ENCODE measurements around the gene UCN. TPM values are rescaled to one million over a fixed set of nuclear protein-coding genes. Genes with fewer than 3 reads are reported as not detected.
A peak's percentile ranks its signal among the peaks of the same experiment; 100 is the strongest.

The UCN gene
- total and polyA plus RNA-seq, 2 donors (not counting 3 experiments of a cell fraction or from before 2014, with no cell fraction given) = 0.75 to 1.2 TPM

- Histone ChIP-seq H3K27ac (ENCODE audit: insufficient read depth, low read depth, low read length) (no peak overlapping the region), H2AFZ (ENCODE audit: low read depth, low read length) (no peak overlapping the region), H3K27me3 (ENCODE audit: control insufficient read depth in 2 of 2, insufficient read depth in 2 of 2, low read length in 2 of 2) (peaks cover 25 to 41% of the 10 kb centered on the region in 2 experiments), H3K36me3 (ENCODE audit: control insufficient read depth in 2 of 2, extremely low read depth in 1 of 2, insufficient read depth in 2 of 2, low read length in 2 of 2) (no peaks in the 10 kb centered on the region), H3K4me1 (ENCODE audit: control insufficient read depth, extremely low read depth, insufficient read depth, low read length) (peaks cover 8% of the 10 kb centered on the region), H3K9me1 (replicated peaks; ENCODE audit: control insufficient read depth, extremely low read depth, insufficient read depth, low read length) (no peaks in the 10 kb centered on the region), H4K20me1 (replicated peaks; ENCODE audit: control insufficient read depth, extremely low read depth, insufficient read depth, low read length) (no peaks in the 10 kb centered on the region), H3K9ac (replicated peaks; ENCODE audit: extremely low read depth, insufficient read depth, low read length) (no peak overlapping the region), H3K9me3 (replicated peaks; ENCODE audit: control insufficient read depth, insufficient read depth, low read length) (no peaks in the 10 kb centered on the region), H3K4me2 (ENCODE audit: insufficient read depth, low read length) (no peak overlapping the region), H3K79me2 (ENCODE audit: control insufficient read depth, insufficient read depth, low read length) (no peaks in the 10 kb centered on the region), H3K4me3 (replicated peaks in 1 of 3; ENCODE audit: insufficient read depth in 1 of 3, low read depth in 1 of 3, low read length in 3 of 3) (no peak overlapping the region)
- intact Hi-C loops (cut with micrococcal nuclease) = no loop called here
- ChIA-PET CTCF (no interaction called here), POLR2A (interaction anchor here (0.6 kb wide), 1 partner anchor 131 kb away, joined by 3 read pairs; no protein-coding TSS in a partner anchor)
- FAIRE-seq (no peak), DNase-seq (ENCODE audit: low read depth, low spot score) (no peak)
- BruUV-seq (replicated peaks) = no TSS peak
- dilution Hi-C loops (cut with MboI; ENCODE audit: extremely low pct_ligation_motif_present, low sequenced_read_pairs) = no loop called here
- TF ChIP-seq JUN (IDR thresholded peaks at IDR 0.05; ENCODE audit: borderline replicate concordance, insufficient read depth, insufficient read length, low read depth) (no peak), CTCF (IDR thresholded peaks at IDR 0.05; ENCODE audit: extremely low read depth in 1 of 2, insufficient read depth in 1 of 2, low read depth in 1 of 2, low read length in 2 of 2) (no peak), EZH2 (IDR thresholded peaks at IDR 0.05; ENCODE audit: borderline replicate concordance, low read depth, low read length, severe bottlenecking) (peak; percentile 96), POLR2A (IDR thresholded peaks at IDR 0.05; ENCODE audit: low read depth, low read length) (no peak), FOS (IDR thresholded peaks at IDR 0.05; ENCODE audit: borderline replicate concordance, insufficient read depth, low read length) (no peak), POLR2AphosphoS5 (IDR thresholded peaks at IDR 0.05; ENCODE audit: insufficient read depth, low read depth, low read length) (no peak)
Measured at GRCh38 chr2:27307545-27308358, 493 bp downstream of the UCN start.

Data from endothelial cell of umbilical vein (primary cell).